Ovary (tissue), 9 donors: ENCODE data around the gene TTLL6. TPM values are rescaled to one million over a fixed set of nuclear protein-coding genes. Genes with fewer than 3 reads are reported as not detected.

Experiments
- DNase-seq, 5 donors: peaks; one replicate each; pipeline ENCODE4 v3.0.0-alpha.2; 2019 to 2020
- H3K27ac ChIP-seq, 2 donors: fragments of 200-600 bp; one replicate each; pipeline versions ENCODE4 v1.5.1 to v1.8.0; 2019 to 2022
- H3K27me3 ChIP-seq: fragments of 200-600 bp; one replicate; pipeline ENCODE4 v1.8.0; 2022
- H3K36me3 ChIP-seq: fragments of 200-600 bp; sonication (generic); one replicate; pipeline ENCODE4 v1.5.1; 2019
- H3K4me1 ChIP-seq: one replicate; pipeline ENCODE4 v1.8.1; 2013; ENCODE audit warnings: mild to moderate bottlenecking, moderate library complexity; ENCODE audit not compliant: insufficient read depth
- H3K4me3 ChIP-seq: fragments of 200-600 bp; sonication (generic); one replicate; pipeline ENCODE4 v1.5.1; 2017
- H3K9me3 ChIP-seq, 2 donors: fragments of 200-600 bp in 1 of 2; sonication (generic) in 1 of 2; one replicate each; pipeline versions ENCODE4 v1.5.1 to v1.8.1; 2013 to 2019; ENCODE audit warnings: mild to moderate bottlenecking in 1 of 2, moderate library complexity in 1 of 2
- CTCF ChIP-seq, 3 donors: fragments of 450-650 bp in 2 of 3; fragments of 200-600 bp in 1 of 3; IDR thresholded peaks; one replicate each; pipeline versions ENCODE4 v1.5.1 to v1.8.0; 2016 to 2022; ENCODE audit warnings: antibody characterized with exemption in 3 of 3, mild to moderate bottlenecking in 1 of 3
- EP300 ChIP-seq: sonication (generic); formaldehyde crosslinking; IDR thresholded peaks from one replicate; pipeline ENCODE4 v1.6.1; 2017; ENCODE audit warnings: antibody characterized with exemption
- POLR2A ChIP-seq: fragments of 450-650 bp; IDR thresholded peaks from one replicate; pipeline ENCODE4 v1.6.1; 2017; ENCODE audit warnings: antibody characterized with exemption, mild to moderate bottlenecking, moderate library complexity
- WGBS, 3 donors: extraction: QIAGEN DNeasy Blood & Tissue Kit in 1 of 3; methylation state at CpG; one replicate each; pipeline versions ENCODE4 v1.1.5 to v1.1.7; 2013 to 2017; 5-methylcytosine and 5-hydroxymethylcytosine counted together
- intact Hi-C, 4 donors: fragments of 100-400 bp; cut with DNase I; formaldehyde crosslinking; loops; one replicate each; pipeline versions ENCODE4 v1.11.0 to v1.15.1; 2022 to 2023
- polyA plus RNA-seq, 2 donors: library from polyadenylated mRNA; stranded (reverse); fragments of 200-250 nt in 1 of 2; fragments of 350-450 nt in 1 of 2; fragmentation: Illumina TruSeq in 1 of 2; extraction: RNeasy Lipid Tissue Mini Kit (QIAGEN cat#74804) in 1 of 2; gene quantifications; one replicate each; pipeline ENCODE4 v1.2.3, GENCODE V29; 2013 to 2014
- total RNA-seq, 7 donors: library from RNA; depleted of rRNA in 2 of 7; stranded (reverse); fragments of >200 nt in 2 of 7; fragmentation: NEBNext Ultra II Directional in 3 of 7; extraction: Animal tissue kit (Norgen Biotek cat#: 25700) in 3 of 7; gene quantifications; one replicate each; pipeline versions ENCODE4 v1.1.0 to v1.2.4, GENCODE V29; 2016 to 2023
- donor health status: DM: no; HTN: no; CAD: no; lungs with moderate emphysema.
- donor health status: DM: no; HTN: no; CAD: no.
- donor health status: Bipolar disorder and iron deficiency.
- donor health status: DM: yes; HTN: yes; CAD: no.
- donor health status: DM: no; HTN: no; CAD: no.
- donor health status: DM: yes; HTN: yes; CAD: no.

Gene TTLL6
- total and polyA plus RNA-seq, 9 donors, result 0.06 to 3.8 (median 0.44) TPM; not detected in 3

GRCh38 chr17:48722915-48723422 lies 94.1 kb downstream of the TTLL6 start, which contains the start of gene PRAC2:
TSS of gene PRAC2 (plus strand) at chr17:48723185. CDS start at chr17:48724411, 1,226 bp downstream.
- Histone ChIP-seq H3K4me3 (no peak within 1 kb of the TSS), H3K27ac (no peak within 1 kb of the TSS), H3K27me3 (no peaks in the 10 kb centered on the region), H3K9me3 (peaks cover 0 to 4% of the 10 kb centered on the region in 2 donors), H3K4me1 (no peaks in the 10 kb centered on the region), H3K36me3 (no peaks in the 10 kb centered on the region)
- intact Hi-C loops, result loop anchor here in 2 of 4 donors (5.0 to 10.0 kb wide), 3 partner anchors 72 to 694 kb away; no protein-coding TSS in a partner anchor
- DNase-seq, result no peak
- 3 to 6% (median 4%) methylated on average over 21 of the region's 21 CpGs for WGBS, 3 donors
- no peak for TF ChIP-seq CTCF (IDR thresholded peaks at IDR 0.05)
- TF ChIP-seq POLR2A, result no peak
- TF ChIP-seq EP300, result no peak

DNA sequence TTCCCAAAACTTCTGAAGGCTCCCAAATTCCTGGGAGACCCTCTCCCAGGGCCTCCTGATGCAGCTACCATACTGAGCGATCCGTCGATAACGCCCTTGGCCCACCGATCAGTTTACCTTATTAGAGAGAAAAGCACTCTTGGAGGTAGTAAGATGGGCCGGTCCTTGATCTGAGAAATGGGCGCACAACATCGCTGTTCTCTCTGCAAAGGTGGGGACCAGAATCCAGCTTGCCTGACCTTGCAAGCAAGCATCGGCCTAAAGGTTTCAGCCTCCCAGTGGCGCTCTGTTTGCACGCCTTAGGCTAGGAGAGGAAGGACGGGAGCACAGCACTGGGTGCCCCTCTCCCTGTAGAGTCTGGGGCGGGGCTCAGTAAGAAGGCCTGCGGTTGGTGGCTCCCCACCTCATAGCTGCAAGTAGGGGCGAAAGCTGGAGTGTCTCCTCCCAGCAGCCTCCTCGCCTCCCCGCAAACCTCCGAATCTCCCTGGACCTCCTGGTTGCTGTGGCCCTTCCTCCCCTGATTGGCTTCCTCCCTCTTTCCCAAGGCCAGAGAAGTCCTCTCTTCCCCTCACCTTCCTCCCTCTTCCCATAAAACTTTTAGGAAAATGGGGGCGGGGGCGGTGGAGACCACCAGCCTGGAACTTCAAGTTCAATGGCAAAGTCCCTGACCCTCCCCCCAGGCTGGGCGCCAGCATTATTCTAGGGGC lies 94.7 kb downstream of the TTLL6 start, which contains the start of gene PRAC1:
PRAC1 (minus strand) TSS at position 318 of the 707 bp plus-strand sequence; CDS start at position 192, 126 bp downstream.
- intact Hi-C loops, result loop anchor here in 2 of 4 donors (5.0 to 10.0 kb wide), 3 partner anchors 72 to 695 kb away; no protein-coding TSS in a partner anchor
- Histone ChIP-seq H3K36me3 (no peaks in the 10 kb centered on the region), H3K27ac (no peak within 1 kb of the TSS), H3K4me1 (no peaks in the 10 kb centered on the region), H3K9me3 (peaks cover 0 to 4% of the 10 kb centered on the region in 2 donors), H3K27me3 (no peaks in the 10 kb centered on the region), H3K4me3 (no peak within 1 kb of the TSS)
- WGBS, 3 donors, result 7 to 9% (median 8%) methylated on average over 21 of the region's 21 CpGs
- TF ChIP-seq POLR2A (no peak), EP300 (no peak), CTCF (IDR thresholded peaks at IDR 0.05) (no peak)
- no peak for DNase-seq

DNA sequence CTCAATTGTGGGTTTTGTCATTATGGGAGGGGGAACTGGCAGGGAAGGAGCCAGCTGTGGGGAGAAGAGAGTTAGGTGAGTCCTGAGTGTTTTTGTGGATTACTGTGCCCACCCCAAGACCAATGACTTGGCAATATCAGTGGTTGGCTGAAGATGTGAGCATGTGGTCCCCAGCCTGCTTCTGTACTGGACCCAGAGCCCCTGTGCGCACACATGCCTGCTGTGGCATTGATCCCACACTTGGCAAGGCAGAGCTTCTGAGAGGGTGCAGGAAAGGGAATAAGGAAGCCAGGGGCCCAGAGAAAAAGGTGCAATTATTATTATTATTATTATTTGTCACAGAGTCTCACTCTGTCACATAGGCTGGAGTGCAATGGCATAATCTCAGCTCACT lies 96.0 kb downstream of the TTLL6 start:
- Histone ChIP-seq H3K4me3 (no peak overlapping the region), H3K27me3 (no peaks in the 10 kb centered on the region), H3K27ac (no peak overlapping the region), H3K36me3 (no peaks in the 10 kb centered on the region), H3K4me1 (no peaks in the 10 kb centered on the region), H3K9me3 (peaks cover 0 to 4% of the 10 kb centered on the region in 2 donors)
- TF ChIP-seq CTCF (IDR thresholded peaks at IDR 0.05), result no peak
- TF ChIP-seq POLR2A, result no peak
- no peak for TF ChIP-seq EP300
- intact Hi-C loops, result loop anchor here in 2 of 4 donors (5.0 to 10.0 kb wide), 3 partner anchors 74 to 696 kb away; no protein-coding TSS in a partner anchor
- WGBS, 3 donors, result 58 to 77% (median 67%) methylated on average over 1 of the region's 1 CpG
- no peak for DNase-seq

DNA sequence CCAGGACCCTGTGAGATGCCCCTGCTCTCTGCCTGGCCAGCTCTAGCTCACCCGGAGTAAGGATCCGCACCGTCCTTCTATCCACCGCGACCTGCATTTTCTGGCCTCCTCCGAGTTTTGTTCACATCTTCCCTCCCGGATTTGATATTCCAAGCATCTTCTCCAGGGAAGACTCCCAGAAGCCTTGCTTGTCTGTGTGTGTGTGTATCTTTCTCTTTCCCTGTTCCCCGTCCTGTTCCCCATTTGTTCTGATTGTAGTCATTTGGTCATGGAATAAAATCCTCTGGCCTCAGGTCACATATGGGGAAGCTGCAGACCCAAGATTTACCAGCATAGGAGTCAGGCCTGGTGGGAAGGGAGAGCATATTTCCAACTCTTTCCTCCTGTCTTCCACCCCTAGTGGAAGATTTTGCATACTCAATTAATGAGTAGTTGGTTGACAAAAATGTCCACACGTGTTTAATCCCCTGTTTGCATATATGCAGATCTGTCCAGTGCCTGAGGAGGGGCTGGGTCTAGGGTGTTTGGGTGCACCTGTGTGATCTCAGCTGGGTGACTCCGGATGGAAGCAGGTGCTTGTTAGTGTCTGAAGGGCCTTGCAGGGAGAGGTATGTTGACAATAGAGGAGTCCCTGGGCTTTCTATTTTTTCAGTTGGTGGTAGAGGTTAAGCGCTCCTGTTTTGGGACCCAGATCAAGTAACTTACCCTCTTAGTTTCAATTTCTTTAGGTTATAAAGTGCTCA lies 96.6 kb downstream of the TTLL6 start:
- WGBS, 3 donors, result 18 to 22% (median 21%) methylated on average over 11 of the region's 11 CpGs
- no peaks in the 10 kb centered on the region for H3K27me3 ChIP-seq
- DNase-seq, result no peak
- TF ChIP-seq CTCF (IDR thresholded peaks at IDR 0.05) (no peak), EP300 (no peak), POLR2A (no peak)
- H3K4me3 ChIP-seq, result no peak overlapping the region
- H3K27ac ChIP-seq, result no peak overlapping the region
- H3K9me3 ChIP-seq, result peaks cover 0 to 4% of the 10 kb centered on the region in 2 donors
- no peaks in the 10 kb centered on the region for H3K4me1 ChIP-seq
- no peaks in the 10 kb centered on the region for H3K36me3 ChIP-seq
- intact Hi-C loops, result loop anchor here in 2 of 4 donors (5.0 to 10.0 kb wide), 3 partner anchors 74 to 697 kb away; no protein-coding TSS in a partner anchor
